Activated CD4-positive, CD25-positive, alpha-beta regulatory T cell (primary cell): ENCODE results near the gene SERPINI2.

Experiments
- DNase-seq, 4 experiments: peaks; one replicate each; lab custom pipeline; 2025; lab: John Stamatoyannopoulos, UW

SERPINI2 gene, protein sequence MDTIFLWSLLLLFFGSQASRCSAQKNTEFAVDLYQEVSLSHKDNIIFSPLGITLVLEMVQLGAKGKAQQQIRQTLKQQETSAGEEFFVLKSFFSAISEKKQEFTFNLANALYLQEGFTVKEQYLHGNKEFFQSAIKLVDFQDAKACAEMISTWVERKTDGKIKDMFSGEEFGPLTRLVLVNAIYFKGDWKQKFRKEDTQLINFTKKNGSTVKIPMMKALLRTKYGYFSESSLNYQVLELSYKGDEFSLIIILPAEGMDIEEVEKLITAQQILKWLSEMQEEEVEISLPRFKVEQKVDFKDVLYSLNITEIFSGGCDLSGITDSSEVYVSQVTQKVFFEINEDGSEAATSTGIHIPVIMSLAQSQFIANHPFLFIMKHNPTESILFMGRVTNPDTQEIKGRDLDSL

GRCh38 chr3:167473863-167474262 is at the start of gene SERPINI2:
Gene SERPINI2 (minus strand): TSS chr3:167474042. CDS start chr3:167471834, 2,208 bp downstream.
- DNase-seq = no peak

- DNase-seq = no peak
Observed at GRCh38 chr3:167521006-167521355, 47.1 kb upstream of the SERPINI2 start.

GRCh38 chr3:167520266-167521005 is 46.6 kb upstream of the SERPINI2 start:
- DNase-seq = no peak

GRCh38 chr3:167507954-167508353 is 34.1 kb upstream of the SERPINI2 start:
- DNase-seq = no peak

DNA sequence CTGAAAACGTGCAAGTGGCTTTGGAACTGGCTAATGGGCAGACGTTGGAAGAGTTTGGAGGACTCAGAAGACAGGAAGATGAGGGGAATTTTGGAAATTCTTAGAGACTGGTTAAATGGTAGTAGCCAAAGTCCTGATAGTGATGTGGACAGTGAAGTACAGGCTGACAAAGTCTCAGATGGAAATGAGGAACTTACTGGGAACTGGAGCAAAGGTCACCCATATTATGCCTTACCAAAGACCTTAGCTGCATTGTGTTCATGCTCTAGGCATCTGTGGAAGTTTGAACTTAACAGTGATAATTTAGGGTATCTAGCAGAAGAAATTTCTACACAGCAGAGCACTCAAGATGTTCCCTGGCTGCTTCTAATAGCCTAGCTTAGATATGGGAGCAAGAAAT is 28.6 kb upstream of the SERPINI2 start:
- no peak for DNase-seq

DNA sequence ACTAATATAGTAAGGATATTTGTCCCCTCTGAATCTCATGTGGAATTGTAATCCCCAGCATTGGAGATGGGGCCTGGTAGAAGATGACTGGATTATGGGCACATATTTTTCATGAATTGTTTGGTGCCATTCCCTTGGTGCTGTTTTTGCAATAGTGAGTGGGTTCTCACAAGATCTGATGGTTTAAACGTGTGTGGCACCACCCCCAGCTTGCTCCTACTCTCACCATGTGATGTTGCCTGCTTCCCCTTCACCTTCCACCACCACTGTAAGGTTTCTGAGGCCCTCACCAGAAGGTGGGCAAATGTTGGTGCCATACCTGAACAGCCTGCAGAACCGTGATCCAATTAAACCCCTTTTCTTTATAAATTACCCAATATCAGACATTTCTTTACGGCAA is 28.1 kb upstream of the SERPINI2 start:
- DNase-seq = no peak

GRCh38 chr3:167497903-167498302 is 24.1 kb upstream of the SERPINI2 start:
- DNase-seq = no peak

GRCh38 chr3:167493244-167493643 is 19.4 kb upstream of the SERPINI2 start:
- no peak for DNase-seq

GRCh38 chr3:167491621-167492020 is 17.8 kb upstream of the SERPINI2 start:
- DNase-seq = no peak

DNA sequence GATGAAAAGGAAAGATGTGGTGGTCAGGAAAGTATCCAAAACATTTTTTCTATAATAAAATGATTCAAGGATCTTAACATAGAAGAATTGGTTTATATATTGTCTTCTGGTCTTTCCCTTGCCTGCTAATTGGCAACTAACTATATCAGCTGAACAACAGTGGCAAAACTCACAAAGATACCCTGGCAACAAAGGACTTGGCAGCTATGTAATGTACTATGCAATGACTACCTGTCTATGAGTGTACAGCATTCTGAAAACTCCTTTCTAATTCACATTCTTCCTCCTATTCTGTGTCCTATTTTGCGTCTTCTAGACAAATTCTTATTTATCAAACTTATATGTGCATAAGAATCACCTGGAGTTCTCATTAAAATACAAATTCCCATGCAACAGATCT is 15.7 kb upstream of the SERPINI2 start:
- DNase-seq = no peak

DNA sequence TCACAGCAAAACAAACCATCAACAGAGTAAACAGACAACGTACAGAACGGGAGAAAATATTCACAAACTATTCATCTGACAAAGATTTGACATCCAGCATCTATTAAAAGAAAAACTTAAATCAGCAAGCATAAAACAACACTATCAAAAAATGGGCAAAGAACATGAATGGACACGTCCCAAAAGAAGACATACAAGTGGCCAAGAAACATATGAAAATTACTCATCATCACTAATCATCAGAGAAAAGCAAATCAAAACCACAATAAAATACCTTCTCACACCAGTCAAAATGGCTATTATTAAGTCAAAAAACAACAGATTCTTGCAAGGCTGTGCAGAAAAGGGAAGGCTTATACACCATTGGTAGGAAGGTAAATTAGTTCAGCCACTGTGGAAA is 13.7 kb upstream of the SERPINI2 start:
- no peak for DNase-seq

- DNase-seq = no peak
Observed at GRCh38 chr3:167484551-167484950, 10.7 kb upstream of the SERPINI2 start.

GRCh38 chr3:167483708-167484475 is 10.1 kb upstream of the SERPINI2 start:
- DNase-seq = no peak

DNA sequence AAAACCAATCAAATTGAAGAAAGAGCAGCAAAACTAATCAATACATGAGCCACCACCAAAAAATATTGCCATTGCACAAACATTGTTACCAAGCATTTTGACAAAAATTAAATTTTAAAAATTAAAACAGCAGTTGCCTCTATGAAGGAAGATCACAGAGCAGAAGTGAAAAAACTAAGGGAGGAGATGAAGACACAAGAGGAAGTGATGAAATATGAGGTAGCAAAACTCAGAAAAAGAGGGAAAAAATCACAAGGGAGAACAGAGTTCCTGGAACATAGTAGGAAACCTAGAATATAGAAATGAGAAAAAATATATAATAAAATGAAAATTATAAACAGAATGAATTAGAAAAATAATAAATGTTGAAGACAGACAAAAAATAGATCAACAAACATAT is 7.3 kb upstream of the SERPINI2 start:
- DNase-seq = no peak

- DNase-seq = no peak
Observed at GRCh38 chr3:167480748-167481147, 6.9 kb upstream of the SERPINI2 start.

GRCh38 chr3:167469381-167469780 is 4.5 kb downstream of the SERPINI2 start:
- no peak for DNase-seq

DNA sequence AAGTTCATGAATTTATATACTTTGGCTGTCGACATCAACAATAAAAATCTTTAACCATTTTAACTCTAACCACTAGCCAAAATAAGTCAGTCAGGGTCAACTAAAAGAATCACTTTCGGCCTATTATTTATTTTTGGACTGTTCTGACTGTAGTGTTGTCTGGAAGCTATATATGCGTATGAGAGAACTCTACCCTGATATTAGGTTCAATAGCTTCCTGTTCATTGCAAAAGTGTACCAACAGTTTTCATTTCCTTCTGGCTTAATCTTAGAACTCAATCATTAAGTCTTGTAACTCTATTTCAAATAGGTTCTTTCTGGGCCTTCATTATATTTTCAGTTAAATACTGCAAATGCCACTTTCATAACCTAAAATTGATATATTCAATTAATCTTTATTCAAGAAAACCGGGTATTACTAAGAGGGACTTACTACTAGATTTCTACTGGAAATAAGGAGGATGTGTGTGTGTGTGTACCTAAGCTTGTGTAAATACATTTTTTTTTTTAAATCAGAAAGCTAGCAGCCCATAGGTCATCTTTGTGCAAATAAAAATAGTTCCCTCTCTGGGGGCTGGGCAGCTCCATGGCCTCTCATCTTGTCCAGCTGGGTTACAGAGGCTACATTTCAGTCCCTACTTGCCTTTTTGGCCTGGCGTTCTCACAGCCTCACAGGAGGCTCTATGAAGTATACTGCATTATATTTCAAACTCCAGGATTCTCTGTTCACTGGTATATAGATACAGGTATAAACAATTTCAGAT is 5.8 kb downstream of the SERPINI2 start:
- no peak for DNase-seq

DNA sequence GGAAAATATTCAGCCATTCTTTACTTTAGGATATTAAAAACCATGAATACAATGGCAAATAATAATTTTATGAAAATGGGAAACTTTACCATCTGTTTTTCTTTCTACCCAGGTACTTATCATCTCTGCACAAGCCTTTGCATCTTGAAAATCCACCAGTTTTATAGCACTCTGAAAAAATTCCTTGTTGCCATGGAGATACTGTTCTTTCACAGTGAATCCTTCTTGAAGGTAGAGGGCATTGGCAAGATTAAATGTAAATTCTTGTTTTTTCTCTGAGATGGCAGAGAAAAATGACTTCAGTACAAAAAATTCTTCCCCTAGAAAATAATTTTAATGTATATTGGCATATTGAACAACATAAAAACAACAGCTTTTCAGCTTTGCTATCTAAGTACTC is 6.9 kb downstream of the SERPINI2 start:
- no peak for DNase-seq

DNA sequence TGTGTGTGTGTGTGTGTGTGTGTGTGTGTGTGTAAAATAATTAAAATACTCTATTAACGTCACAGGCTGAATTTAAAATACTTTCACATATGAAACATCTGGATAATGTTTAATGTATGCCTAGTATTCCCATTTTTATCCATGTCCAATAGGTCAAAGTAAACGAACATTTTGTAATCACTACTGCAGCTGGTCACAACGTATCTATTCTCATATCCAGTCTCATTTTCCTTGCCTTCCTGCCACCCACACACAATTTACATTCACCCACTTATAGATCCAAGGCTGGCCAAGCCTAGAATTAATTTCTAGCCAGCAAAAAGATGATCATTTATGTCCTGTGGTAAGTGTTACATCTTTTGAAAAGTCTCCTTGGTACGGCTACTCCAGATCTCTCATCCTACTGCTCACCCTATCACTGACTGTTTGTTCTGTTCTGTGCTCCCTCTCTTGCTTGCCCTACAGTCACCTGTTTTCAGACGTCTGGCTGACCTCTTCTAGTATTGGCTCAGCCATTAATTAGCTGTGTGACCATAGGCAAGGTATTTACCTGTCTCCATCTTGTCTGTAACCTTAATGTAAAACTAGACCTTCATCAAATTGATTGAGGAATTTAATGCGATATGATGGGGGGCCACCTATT is 17.6 kb downstream of the SERPINI2 start:
- no peak for DNase-seq

DNA sequence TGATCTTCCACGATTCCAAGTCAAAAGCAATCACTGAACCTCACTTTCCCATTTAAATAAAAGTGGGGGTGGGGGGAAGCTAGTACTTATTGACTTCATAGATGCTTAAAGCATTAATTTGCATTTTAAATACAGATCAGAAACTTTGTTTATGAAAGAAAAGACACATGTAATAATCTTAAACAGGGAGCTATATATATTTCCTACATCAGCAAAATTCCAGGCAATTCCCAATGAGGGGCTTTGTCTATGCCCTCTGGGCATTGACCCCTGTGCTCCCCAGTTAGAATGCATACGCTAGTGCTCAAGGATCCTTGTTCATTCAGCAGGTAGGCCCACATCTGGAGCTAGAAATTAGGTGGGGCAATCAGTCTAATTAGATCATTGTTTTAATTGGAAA is 20.0 kb downstream of the SERPINI2 start:
- DNase-seq = no peak

- no peak for DNase-seq
Observed at GRCh38 chr3:167451282-167451681, 22.6 kb downstream of the SERPINI2 start.
